Epidermal melanocyte (primary cell): ENCODE data around the gene PTPRG.

ENCODE experiments used
- DNase-seq: peaks from one replicate; pipeline ENCODE4 v3.0.0; 2011; ENCODE audit warnings: low spot score; ENCODE audit not compliant: insufficient read length

The PTPRG gene

DNA sequence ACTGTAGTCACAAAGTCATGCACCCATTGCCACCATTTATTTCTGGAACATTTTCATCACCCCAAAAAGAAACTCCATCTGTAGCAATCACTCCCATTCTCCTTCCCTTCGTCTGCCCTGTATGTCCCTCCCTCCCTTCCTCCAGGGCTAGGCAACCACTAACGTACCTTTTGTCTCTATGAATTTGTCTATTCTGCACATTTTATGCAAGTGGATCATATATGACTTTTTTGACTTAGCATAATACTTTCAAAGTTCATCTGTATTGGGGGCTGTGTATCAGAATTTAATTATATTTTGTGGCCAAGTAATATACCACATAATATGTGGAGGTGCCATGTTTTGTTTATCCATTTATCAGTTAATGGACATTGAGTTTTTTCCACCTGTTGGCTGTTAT is 610.4 kb downstream of the PTPRG start:
- DNase-seq: no peak

DNA sequence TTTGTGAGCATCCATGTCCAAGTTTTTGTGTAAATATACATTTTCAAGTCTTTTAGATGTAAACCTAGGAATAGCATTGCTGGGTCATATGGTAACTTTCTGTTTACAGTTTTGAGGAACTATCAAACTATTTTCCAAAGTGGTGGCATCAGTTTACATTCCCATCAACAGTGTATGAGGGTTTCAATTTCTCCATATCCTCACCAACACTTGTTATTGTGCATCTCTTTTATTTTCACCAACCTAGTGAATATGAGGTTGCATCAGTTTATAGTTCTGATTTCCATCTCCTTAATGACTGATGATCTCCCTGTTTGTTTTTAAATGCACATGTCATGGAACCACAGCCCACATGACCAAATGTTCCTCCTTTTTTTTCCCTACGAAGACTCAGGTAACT is 610.8 kb downstream of the PTPRG start:
- no peak for DNase-seq

GRCh38 chr3:62173939-62174515 is 612.7 kb downstream of the PTPRG start:
- no peak for DNase-seq

DNA sequence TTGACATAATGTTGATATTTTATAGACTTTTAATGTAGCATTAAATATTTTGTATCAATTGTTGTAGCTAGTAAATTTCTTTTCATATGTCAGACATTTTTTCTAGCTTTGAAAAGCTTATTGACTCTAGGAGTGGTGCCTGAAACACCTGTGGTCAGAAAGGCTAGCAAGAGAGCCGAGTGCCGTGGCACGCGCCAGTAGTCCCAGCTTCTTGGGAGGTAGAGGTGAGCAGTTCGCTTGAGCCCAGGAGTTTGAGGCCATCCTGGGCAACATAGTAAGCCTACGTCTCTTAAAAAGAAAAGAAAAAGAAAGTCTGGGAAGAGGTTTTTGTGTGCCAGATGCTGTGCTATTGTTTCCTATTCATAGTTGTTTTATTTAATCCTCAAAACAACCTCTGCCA is 613.8 kb downstream of the PTPRG start:
- DNase-seq: no peak

GRCh38 chr3:62178032-62178431 is 616.7 kb downstream of the PTPRG start:
- DNase-seq: no peak

DNA sequence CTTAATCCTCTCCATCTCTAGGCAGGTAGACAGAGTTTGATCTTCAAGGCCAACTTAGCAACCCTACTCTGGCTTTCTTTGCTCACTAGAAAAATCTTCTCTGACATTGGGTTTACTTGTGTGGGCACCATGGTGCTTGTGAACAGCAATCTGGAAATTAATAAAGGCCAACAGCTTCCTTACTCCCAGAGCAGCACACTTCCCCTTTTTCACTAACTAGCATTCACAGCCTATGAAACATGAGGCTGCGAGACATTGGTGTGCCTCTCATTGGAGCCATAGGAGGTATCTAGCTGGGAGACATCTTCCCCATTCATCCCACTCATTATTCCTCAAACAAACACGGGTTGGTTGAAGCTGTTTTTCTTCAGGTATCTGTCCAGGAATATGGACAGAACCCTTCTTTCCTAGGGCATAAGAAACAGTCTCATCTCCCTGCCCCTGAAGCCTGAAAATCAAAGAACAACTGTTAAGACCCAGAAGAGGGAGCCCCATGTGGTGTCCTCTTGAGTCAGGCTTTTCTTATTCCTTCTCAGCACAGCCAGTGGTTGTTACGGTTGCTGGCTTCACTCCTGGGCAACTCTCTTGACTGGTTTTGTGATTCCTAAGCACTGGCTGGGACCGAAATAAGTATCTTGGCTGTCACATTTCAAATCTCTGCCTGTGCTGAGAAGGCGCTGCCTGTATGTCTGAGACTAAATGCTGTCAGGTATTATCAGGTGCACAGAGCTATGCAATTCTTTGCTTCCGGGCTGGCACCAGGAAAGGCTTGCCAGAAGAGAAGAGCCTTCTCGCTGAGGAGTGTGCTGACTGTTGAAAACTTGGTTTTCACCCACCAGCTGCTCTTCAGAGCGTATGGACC is 617.6 kb downstream of the PTPRG start:
- DNase-seq: no peak

DNA sequence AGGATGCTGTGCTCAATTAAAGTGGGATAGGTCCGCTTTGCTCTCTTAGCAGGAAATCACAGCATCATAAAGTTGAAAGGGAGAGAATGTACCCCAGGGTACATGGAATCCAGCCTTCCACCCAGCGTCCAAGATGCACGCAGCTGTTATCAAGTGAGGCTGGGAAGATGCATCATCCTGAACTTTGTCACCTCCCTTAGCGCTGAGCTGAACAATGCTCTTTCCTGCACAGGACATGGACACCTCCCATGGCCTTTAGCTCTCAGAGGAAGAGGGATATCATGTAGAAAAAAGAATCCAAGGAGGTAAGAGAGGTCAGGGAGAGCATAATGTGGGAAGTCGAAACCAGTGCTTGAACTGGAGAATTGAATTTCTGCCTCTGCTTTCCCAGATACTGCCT is 619.1 kb downstream of the PTPRG start:
- no peak for DNase-seq

- DNase-seq: no peak
These were observed 621.7 kb downstream of the PTPRG start for GRCh38 chr3:62183087-62183486.

DNA sequence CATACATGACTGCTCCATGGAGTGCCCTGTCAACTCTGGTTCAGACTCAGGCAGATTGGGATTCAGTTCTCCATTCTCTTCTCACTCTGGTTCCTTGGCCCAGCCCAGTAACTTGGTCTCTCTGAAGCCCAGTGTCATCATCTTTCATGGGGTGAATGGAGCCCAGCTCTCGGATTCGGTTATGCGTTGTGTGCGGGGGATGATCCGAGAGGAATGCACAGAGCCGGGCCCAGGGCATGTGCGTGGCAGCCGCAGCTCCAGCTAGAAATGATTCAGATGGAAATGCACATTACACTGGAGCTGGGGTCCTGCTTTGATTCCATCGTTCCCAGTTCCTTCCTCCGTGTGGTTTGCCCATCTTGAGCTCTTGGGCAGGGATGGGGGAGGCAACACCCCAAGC is 622.6 kb downstream of the PTPRG start:
- DNase-seq: no peak

GRCh38 chr3:62184559-62184958 is 623.2 kb downstream of the PTPRG start:
- no peak for DNase-seq

GRCh38 chr3:62187022-62187431 is 625.7 kb downstream of the PTPRG start:
- no peak for DNase-seq

GRCh38 chr3:62188681-62189375 is 627.5 kb downstream of the PTPRG start:
- DNase-seq: peak; percentile 80

DNA sequence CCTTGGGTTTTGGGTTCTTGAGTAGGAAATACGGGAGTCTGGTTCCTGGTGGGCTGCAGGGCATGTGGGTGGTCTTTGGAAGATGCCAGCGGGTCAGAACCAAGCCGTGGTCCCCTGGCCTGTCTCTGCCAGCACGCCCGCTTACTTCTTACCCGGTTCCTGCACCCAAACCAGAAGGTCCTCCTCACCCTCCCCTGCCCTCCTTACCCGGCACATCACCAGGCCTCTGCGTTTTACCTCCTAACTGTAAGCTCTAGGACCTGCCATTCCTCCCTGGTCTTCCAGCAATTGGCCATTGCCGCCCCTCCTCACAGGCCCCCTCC is 628.0 kb downstream of the PTPRG start:
- DNase-seq: no peak

GRCh38 chr3:62192891-62193290 is 631.5 kb downstream of the PTPRG start:
- DNase-seq: no peak

DNA sequence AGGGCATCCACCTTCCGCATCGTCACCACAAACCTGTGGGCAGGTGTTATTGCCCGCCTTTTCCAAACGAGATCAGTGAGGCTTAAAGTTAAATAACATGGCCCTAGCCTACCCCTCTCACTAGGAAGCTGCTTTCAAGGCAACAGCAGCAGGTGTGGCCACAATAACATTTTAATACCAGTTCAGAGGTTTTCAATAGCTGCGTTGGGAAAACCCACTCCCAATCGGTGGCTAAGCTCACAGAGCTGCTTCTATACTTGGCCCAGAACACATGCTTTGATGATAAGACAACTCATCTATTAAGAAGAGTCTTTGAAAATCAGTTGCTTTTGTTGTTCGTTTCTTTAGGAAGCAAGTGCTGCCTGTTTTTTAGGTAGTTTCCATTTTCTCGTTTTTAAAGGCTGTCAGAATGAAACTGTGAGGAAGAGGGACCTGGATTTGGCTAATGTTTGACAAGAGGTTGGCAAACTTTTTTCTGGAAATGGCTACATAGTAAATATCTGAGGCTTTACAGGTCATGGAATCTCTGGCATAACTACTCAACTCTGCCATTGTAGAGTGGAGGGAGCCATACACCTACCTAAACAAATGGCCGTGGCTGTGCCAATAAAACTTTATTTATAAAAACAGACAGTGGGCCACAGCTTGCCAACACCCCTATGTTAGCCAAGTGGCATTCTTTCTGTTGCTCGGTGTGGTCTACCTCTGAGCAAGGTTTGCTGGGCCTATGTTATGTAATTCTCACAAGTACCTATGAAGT is 632.4 kb downstream of the PTPRG start:
- no peak for DNase-seq

GRCh38 chr3:62197350-62198012 is 636.1 kb downstream of the PTPRG start:
- no peak for DNase-seq

GRCh38 chr3:62199126-62199525 is 637.8 kb downstream of the PTPRG start:
- DNase-seq: no peak

- peak; percentile 30 for DNase-seq
These were observed 640.2 kb downstream of the PTPRG start for GRCh38 chr3:62201438-62202035.

- DNase-seq: no peak
These were observed 641.8 kb downstream of the PTPRG start for GRCh38 chr3:62203152-62203551.

DNA sequence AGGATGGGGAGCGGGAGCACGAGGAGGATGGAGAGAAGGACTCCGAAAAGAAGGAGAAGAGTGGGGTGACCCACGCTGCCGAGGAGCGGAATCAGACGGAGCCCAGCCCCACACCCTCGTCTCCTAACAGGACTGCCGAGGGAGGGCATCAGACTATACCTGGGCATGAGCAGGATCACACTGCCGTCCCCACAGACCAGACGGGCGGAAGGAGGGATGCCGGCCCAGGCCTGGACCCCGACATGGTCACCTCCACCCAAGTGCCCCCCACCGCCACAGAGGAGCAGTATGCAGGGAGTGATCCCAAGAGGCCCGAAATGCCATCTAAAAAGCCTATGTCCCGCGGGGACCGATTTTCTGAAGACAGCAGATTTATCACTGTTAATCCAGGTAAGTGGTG is 642.2 kb downstream of the PTPRG start:
- DNase-seq: no peak

- DNase-seq: no peak
These were observed 645.8 kb downstream of the PTPRG start for GRCh38 chr3:62207197-62207596.
